DND-41 (cell line): ENCODE results near the gene SPDEF.

Experiments
- ATAC-seq: fragments of 200-7000 bp; cut with Tn5 transposase; 3 replicates; pipeline ENCODE4 v1.9.1; 2021; ENCODE audit warnings: low read depth; ENCODE audit not compliant: insufficient read depth
- DNase-seq: peaks from one replicate; pipeline ENCODE4 v3.0.0-alpha.2; 2020
- H2AFZ ChIP-seq: 2 replicates; pipeline ENCODE4 v1.6.0; 2012; ENCODE audit warnings: low read depth, low read length
- H3K27ac ChIP-seq: 2 replicates; pipeline ENCODE4 v1.5.1; 2012; ENCODE audit warnings: low read length, inconsistent platforms
- H3K27me3 ChIP-seq: fragments of 200-600 bp; sonication (generic); 2 replicates; pipeline ENCODE4 v1.6.0; 2012; ENCODE audit warnings: low read length, mild to moderate bottlenecking, inconsistent platforms; ENCODE audit not compliant: insufficient read depth, poor library complexity
- H3K36me3 ChIP-seq: 2 replicates; pipeline ENCODE4 v1.5.1; 2012; ENCODE audit warnings: low read length, inconsistent platforms; ENCODE audit not compliant: insufficient read depth
- H3K4me1 ChIP-seq: 2 replicates; pipeline ENCODE4 v1.5.1; 2012; ENCODE audit warnings: mild to moderate bottlenecking, low read length; ENCODE audit not compliant: insufficient read depth
- H3K4me2 ChIP-seq: 2 replicates; pipeline ENCODE4 v1.6.0; 2012; ENCODE audit warnings: mild to moderate bottlenecking, moderate library complexity, low read length, inconsistent platforms; ENCODE audit not compliant: insufficient read depth
- H3K4me3 ChIP-seq, 2 experiments: fragments of 200-600 bp in 1 of 2; shearing (Covaris generic) in 1 of 2; 2 replicates each; pipeline ENCODE4 v1.5.1; 2012 to 2016; ENCODE audit warnings: inconsistent platforms in 2 of 2, low read length in 2 of 2, mild to moderate bottlenecking in 2 of 2, low read depth in 1 of 2, moderate library complexity in 1 of 2
- H3K79me2 ChIP-seq: 2 replicates; pipeline ENCODE4 v1.6.0; 2012; ENCODE audit warnings: low read length, inconsistent platforms; ENCODE audit not compliant: insufficient read depth
- H3K9ac ChIP-seq: 2 replicates; pipeline ENCODE4 v1.6.0; 2012; ENCODE audit warnings: low read depth, mild to moderate bottlenecking, inconsistent platforms, low read length, moderate library complexity
- H3K9me3 ChIP-seq: 2 replicates; pipeline ENCODE4 v1.5.1; 2012; ENCODE audit warnings: low read length, moderate library complexity, mild to moderate bottlenecking, inconsistent platforms; ENCODE audit not compliant: insufficient read depth, severe bottlenecking
- H4K20me1 ChIP-seq: 2 replicates; pipeline ENCODE4 v1.6.0; 2012; ENCODE audit warnings: low read length; ENCODE audit not compliant: insufficient read depth
- CTCF ChIP-seq: IDR thresholded peaks from 2 replicates; pipeline ENCODE4 v1.5.1; 2012; ENCODE audit warnings: borderline replicate concordance, low read length, moderate library complexity, mild to moderate bottlenecking; ENCODE audit not compliant: poor library complexity, severe bottlenecking; ENCODE audit errors: extremely low read depth
- EZH2 ChIP-seq: IDR thresholded peaks from 3 replicates; pipeline ENCODE4 v1.6.1; 2012; ENCODE audit warnings: borderline replicate concordance, low read depth, mild to moderate bottlenecking, moderate library complexity, low read length, inconsistent platforms; ENCODE audit not compliant: severe bottlenecking

The SPDEF gene

GRCh38 chr6:34511915-34512737, 44.0 kb downstream of the SPDEF start:
- H3K27me3 ChIP-seq: no peaks in the 10 kb centered on the region
- H3K36me3 ChIP-seq: no peaks in the 10 kb centered on the region
- TF ChIP-seq EZH2: no peak
- TF ChIP-seq CTCF: no peak
- no peak overlapping the region for H3K4me3 ChIP-seq
- no peak overlapping the region for H3K27ac ChIP-seq
- no peak overlapping the region for H3K9ac ChIP-seq
- H4K20me1 ChIP-seq: no peaks in the 10 kb centered on the region
- DNase-seq: no peak
- no peak for ATAC-seq
- no peaks in the 10 kb centered on the region for H3K79me2 ChIP-seq
- H2AFZ ChIP-seq: no peak overlapping the region
- H3K9me3 ChIP-seq: no peaks in the 10 kb centered on the region
- no peak overlapping the region for H3K4me2 ChIP-seq
- H3K4me1 ChIP-seq: no peaks in the 10 kb centered on the region

GRCh38 chr6:34511214-34511914, 44.8 kb downstream of the SPDEF start:
- no peak overlapping the region for H3K4me3 ChIP-seq
- DNase-seq: no peak

GRCh38 chr6:34510299-34510698, 45.8 kb downstream of the SPDEF start:
- no peak for TF ChIP-seq CTCF
- TF ChIP-seq EZH2: no peak
- no peaks in the 10 kb centered on the region for H3K79me2 ChIP-seq

More at GRCh38 chr6:34511214-34511914, 44.8 kb downstream of the SPDEF start:
- no peak for TF ChIP-seq CTCF
- TF ChIP-seq EZH2: no peak
- no peak overlapping the region for H3K9ac ChIP-seq
- H3K4me1 ChIP-seq: no peaks in the 10 kb centered on the region
- H2AFZ ChIP-seq: no peak overlapping the region
- no peak overlapping the region for H3K27ac ChIP-seq
- no peaks in the 10 kb centered on the region for H3K79me2 ChIP-seq
- no peaks in the 10 kb centered on the region for H3K36me3 ChIP-seq
- H3K27me3 ChIP-seq: no peaks in the 10 kb centered on the region
- no peak overlapping the region for H3K4me2 ChIP-seq
- no peaks in the 10 kb centered on the region for H4K20me1 ChIP-seq
- no peaks in the 10 kb centered on the region for H3K9me3 ChIP-seq
- no peak for ATAC-seq

More at GRCh38 chr6:34510299-34510698, 45.8 kb downstream of the SPDEF start:
- H2AFZ ChIP-seq: no peak overlapping the region
- H3K36me3 ChIP-seq: no peaks in the 10 kb centered on the region
- no peak for DNase-seq
- no peak overlapping the region for H3K27ac ChIP-seq
- no peak for ATAC-seq
- no peaks in the 10 kb centered on the region for H3K27me3 ChIP-seq
- no peak overlapping the region for H3K4me3 ChIP-seq
- H3K9ac ChIP-seq: no peak overlapping the region
- no peaks in the 10 kb centered on the region for H3K4me1 ChIP-seq
- H3K4me2 ChIP-seq: no peak overlapping the region
- H4K20me1 ChIP-seq: no peaks in the 10 kb centered on the region
- H3K9me3 ChIP-seq: no peaks in the 10 kb centered on the region
